GM21360 (cell line): ENCODE data around the gene GATA6.
"Not testable (repeated sequence)": the region's sequence is repeated elsewhere in the genome, so short reads cannot be mapped to it uniquely, and the experiment has no call there.

Experiments
- ATAC-seq: cut with Tn5 transposase; IDR thresholded peaks from one replicate; pipeline ENCODE4 v1.9.1; 2021; ENCODE audit warnings: mild to moderate bottlenecking, moderate library complexity; ENCODE audit not compliant: unreplicated experiment

GATA6 gene

GRCh38 chr18:22180722-22181121 is 11.3 kb downstream of the GATA6 start:
- no peak for ATAC-seq

GRCh38 chr18:22182884-22183697 is 13.7 kb downstream of the GATA6 start:
- no peak for ATAC-seq

- no peak for ATAC-seq
These were observed 14.3 kb downstream of the GATA6 start for GRCh38 chr18:22183698-22184170.

GRCh38 chr18:22184573-22184972 is 15.2 kb downstream of the GATA6 start:
- not testable (repeated sequence) for ATAC-seq

GRCh38 chr18:22185273-22185672 is 15.9 kb downstream of the GATA6 start:
- ATAC-seq = no peak

GRCh38 chr18:22185771-22186386 is 16.5 kb downstream of the GATA6 start:
- ATAC-seq = no peak

- no peak for ATAC-seq
These were observed 17.1 kb downstream of the GATA6 start for GRCh38 chr18:22186484-22186971.

GRCh38 chr18:22188559-22189267 is 19.3 kb downstream of the GATA6 start:
- ATAC-seq = no peak

- ATAC-seq = no peak
These were observed 20.2 kb downstream of the GATA6 start for GRCh38 chr18:22189449-22190166.

- ATAC-seq = no peak
These were observed 21.9 kb downstream of the GATA6 start for GRCh38 chr18:22191346-22191695.

- ATAC-seq = no peak
These were observed 22.5 kb downstream of the GATA6 start for GRCh38 chr18:22191923-22192322.

GRCh38 chr18:22193466-22193865 is 24.1 kb downstream of the GATA6 start:
- no peak for ATAC-seq

- no peak for ATAC-seq
These were observed 24.8 kb downstream of the GATA6 start for GRCh38 chr18:22194151-22194598.

GRCh38 chr18:22195052-22195451 is 25.7 kb downstream of the GATA6 start:
- no peak for ATAC-seq

- not testable (repeated sequence) for ATAC-seq
These were observed 27.6 kb downstream of the GATA6 start for GRCh38 chr18:22196943-22197342.

- no peak for ATAC-seq
These were observed 28.3 kb downstream of the GATA6 start for GRCh38 chr18:22197668-22198067.

GRCh38 chr18:22198163-22198562 is 28.8 kb downstream of the GATA6 start:
- ATAC-seq = no peak

GRCh38 chr18:22199005-22199404 is 29.6 kb downstream of the GATA6 start:
- no peak for ATAC-seq

- ATAC-seq = no peak
These were observed 31.3 kb downstream of the GATA6 start for GRCh38 chr18:22200611-22201225.

GRCh38 chr18:22203035-22203434 is 33.6 kb downstream of the GATA6 start:
- ATAC-seq = no peak
